Lower leg skin (tissue), 3 donors: ENCODE measurements around the gene TP63.

Experiments used
- CTCF ChIP-seq, 3 donors: fragments of 450-650 bp; IDR thresholded peaks; one replicate each; pipeline ENCODE4 v1.5.1; 2016; ENCODE audit warnings: antibody characterized with exemption in 3 of 3, mild to moderate bottlenecking in 3 of 3, moderate library complexity in 2 of 3
- POLR2A ChIP-seq, 2 donors: fragments of 450-650 bp; IDR thresholded peaks; one replicate each; pipeline ENCODE4 v1.6.1; 2016 to 2017; ENCODE audit warnings: antibody characterized with exemption in 2 of 2, mild to moderate bottlenecking in 1 of 2, moderate library complexity in 1 of 2

- no peak for TF ChIP-seq CTCF (IDR thresholded peaks at IDR 0.05)
- no peak for TF ChIP-seq POLR2A (IDR thresholded peaks at IDR 0.05)
Measured at GRCh38 chr3:189613122-189613521, 18.1 kb upstream of the TP63 start.
